Osteoblast (primary cell): Measurements from ENCODE around the gene SPRING1. TPM values are rescaled to one million over a fixed set of nuclear protein-coding genes. Genes with fewer than 3 reads are reported as not detected.
A peak's percentile ranks its signal among the peaks of the same experiment; 100 is the strongest.

Experiments used
- DNase-seq: peaks from one replicate; pipeline ENCODE4 v3.0.0; 2011; ENCODE audit warnings: low spot score, mixed read lengths; ENCODE audit not compliant: insufficient read length; ENCODE audit errors: missing footprints
- H2AFZ ChIP-seq: 2 replicates; pipeline ENCODE4 v1.6.0; 2011; ENCODE audit warnings: mild to moderate bottlenecking, low read length
- H3K27ac ChIP-seq: 2 replicates; pipeline ENCODE4 v1.5.1; 2011; ENCODE audit warnings: mild to moderate bottlenecking, low read depth, low read length, moderate library complexity
- H3K27me3 ChIP-seq: 2 replicates; pipeline ENCODE4 v1.6.0; 2012; ENCODE audit warnings: mild to moderate bottlenecking, control low read depth, inconsistent platforms, low read length, moderate library complexity; ENCODE audit not compliant: insufficient read depth
- H3K36me3 ChIP-seq: 2 replicates; pipeline ENCODE4 v1.5.1; 2011; ENCODE audit warnings: mild to moderate bottlenecking, low read length, control low read depth, moderate library complexity; ENCODE audit not compliant: insufficient read depth
- H3K4me1 ChIP-seq: 2 replicates; pipeline ENCODE4 v1.5.1; 2011; ENCODE audit warnings: mild to moderate bottlenecking, low read length, control low read depth, moderate library complexity; ENCODE audit not compliant: insufficient read depth
- H3K4me2 ChIP-seq: 2 replicates; pipeline ENCODE4 v1.6.0; 2011; ENCODE audit warnings: mild to moderate bottlenecking, low read length; ENCODE audit not compliant: insufficient read depth
- H3K4me3 ChIP-seq: fragments of 200-600 bp; sonication (generic); 3 replicates; pipeline ENCODE4 v1.5.1; 2012; ENCODE audit warnings: mild to moderate bottlenecking, low read length, inconsistent platforms; ENCODE audit not compliant: insufficient read depth
- H3K79me2 ChIP-seq: 2 replicates; pipeline ENCODE4 v1.6.0; 2012; ENCODE audit warnings: mild to moderate bottlenecking, low read length, control low read depth, inconsistent platforms; ENCODE audit not compliant: insufficient read depth
- H3K9me3 ChIP-seq: 2 replicates; pipeline ENCODE4 v1.5.1; 2011; ENCODE audit warnings: low read depth, low read length, control low read depth
- H4K20me1 ChIP-seq: 2 replicates; pipeline ENCODE4 v1.6.0; 2012; ENCODE audit warnings: mild to moderate bottlenecking, low read length, control low read depth; ENCODE audit not compliant: insufficient read depth
- total RNA-seq: library from RNA; depleted of rRNA; stranded (reverse); fragments of >200 nt; gene quantifications from 2 replicates; pipeline ENCODE4 v1.2.3, GENCODE V29; 2012
- TF ChIP-seq, protein P1 (sequence below): IDR thresholded peaks from 2 replicates; pipeline ENCODE4 v1.5.1; 2011; ENCODE audit warnings: mild to moderate bottlenecking, low read depth, low read length, moderate library complexity; ENCODE audit errors: extremely low read depth

Gene SPRING1
- total RNA-seq, 1 donor: 29.0 TPM

DNA sequence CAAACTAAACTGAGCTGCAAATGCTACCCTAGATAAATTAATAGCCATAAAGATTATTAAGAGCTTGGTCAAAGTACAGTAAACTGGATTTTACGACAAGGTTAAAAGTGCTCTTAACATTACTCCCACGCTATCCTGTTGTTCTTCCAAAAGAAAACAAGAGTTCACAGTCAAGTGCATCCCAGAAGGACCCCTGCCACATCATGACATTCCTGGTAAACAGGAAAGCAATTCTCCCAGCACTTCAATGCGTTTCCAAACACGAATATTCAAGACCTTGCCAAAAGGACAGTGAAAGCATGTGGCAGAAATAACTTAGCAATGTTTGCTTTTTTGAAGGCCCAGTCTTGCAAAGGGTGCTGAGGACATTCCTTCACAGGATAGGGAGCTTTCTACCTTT lies 11.2 kb downstream of the SPRING1 start:
- H3K4me3 ChIP-seq: no peak overlapping the region
- H3K79me2 ChIP-seq: peaks cover 71% of the 10 kb centered on the region
- H3K9me3 ChIP-seq: no peaks in the 10 kb centered on the region
- no peak overlapping the region for H3K27ac ChIP-seq
- H4K20me1 ChIP-seq: peaks cover 16% of the 10 kb centered on the region
- TF ChIP-seq, protein P1, sequence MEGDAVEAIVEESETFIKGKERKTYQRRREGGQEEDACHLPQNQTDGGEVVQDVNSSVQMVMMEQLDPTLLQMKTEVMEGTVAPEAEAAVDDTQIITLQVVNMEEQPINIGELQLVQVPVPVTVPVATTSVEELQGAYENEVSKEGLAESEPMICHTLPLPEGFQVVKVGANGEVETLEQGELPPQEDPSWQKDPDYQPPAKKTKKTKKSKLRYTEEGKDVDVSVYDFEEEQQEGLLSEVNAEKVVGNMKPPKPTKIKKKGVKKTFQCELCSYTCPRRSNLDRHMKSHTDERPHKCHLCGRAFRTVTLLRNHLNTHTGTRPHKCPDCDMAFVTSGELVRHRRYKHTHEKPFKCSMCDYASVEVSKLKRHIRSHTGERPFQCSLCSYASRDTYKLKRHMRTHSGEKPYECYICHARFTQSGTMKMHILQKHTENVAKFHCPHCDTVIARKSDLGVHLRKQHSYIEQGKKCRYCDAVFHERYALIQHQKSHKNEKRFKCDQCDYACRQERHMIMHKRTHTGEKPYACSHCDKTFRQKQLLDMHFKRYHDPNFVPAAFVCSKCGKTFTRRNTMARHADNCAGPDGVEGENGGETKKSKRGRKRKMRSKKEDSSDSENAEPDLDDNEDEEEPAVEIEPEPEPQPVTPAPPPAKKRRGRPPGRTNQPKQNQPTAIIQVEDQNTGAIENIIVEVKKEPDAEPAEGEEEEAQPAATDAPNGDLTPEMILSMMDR: no peak
- H3K27me3 ChIP-seq: no peaks in the 10 kb centered on the region
- DNase-seq: no peak
- H3K36me3 ChIP-seq: no peaks in the 10 kb centered on the region
- H3K4me2 ChIP-seq: no peak overlapping the region
- H3K4me1 ChIP-seq: no peaks in the 10 kb centered on the region
- no peak overlapping the region for H2AFZ ChIP-seq

- H3K4me3 ChIP-seq: no peak overlapping the region
- H3K4me1 ChIP-seq: peaks cover 18% of the 10 kb centered on the region
- no peaks in the 10 kb centered on the region for H3K9me3 ChIP-seq
- TF ChIP-seq, protein P1: no peak
- H4K20me1 ChIP-seq: peaks cover 11% of the 10 kb centered on the region
- no peak overlapping the region for H2AFZ ChIP-seq
- peaks cover 3% of the 10 kb centered on the region for H3K36me3 ChIP-seq
- no peak overlapping the region for H3K27ac ChIP-seq
- H3K79me2 ChIP-seq: peaks cover 56% of the 10 kb centered on the region
- no peak for DNase-seq
- no peaks in the 10 kb centered on the region for H3K27me3 ChIP-seq
- H3K4me2 ChIP-seq: no peak overlapping the region
These were observed 15.6 kb downstream of the SPRING1 start for GRCh38 chr12:116722245-116722644.

- no peak overlapping the region for H2AFZ ChIP-seq
- H4K20me1 ChIP-seq: peaks cover 5% of the 10 kb centered on the region
- no peaks in the 10 kb centered on the region for H3K9me3 ChIP-seq
- H3K4me2 ChIP-seq: no peak overlapping the region
- TF ChIP-seq, protein P1: no peak
- H3K4me1 ChIP-seq: peaks cover 18% of the 10 kb centered on the region
- no peak overlapping the region for H3K27ac ChIP-seq
- DNase-seq: no peak
- peaks cover 43% of the 10 kb centered on the region for H3K79me2 ChIP-seq
- no peaks in the 10 kb centered on the region for H3K27me3 ChIP-seq
- no peak overlapping the region for H3K4me3 ChIP-seq
- H3K36me3 ChIP-seq: peaks cover 19% of the 10 kb centered on the region
These were observed 17.9 kb downstream of the SPRING1 start for GRCh38 chr12:116719731-116720528.

- Histone ChIP-seq H3K4me3 (no peak overlapping the region), H3K79me2 (peaks cover 39% of the 10 kb centered on the region), H3K9me3 (no peaks in the 10 kb centered on the region), H4K20me1 (peaks cover 5% of the 10 kb centered on the region), H3K27ac (no peak overlapping the region), H3K4me2 (peak overlapping the region; percentile 11), H3K27me3 (no peaks in the 10 kb centered on the region), H2AFZ (no peak overlapping the region), H3K4me1 (peaks cover 23% of the 10 kb centered on the region), H3K36me3 (peaks cover 19% of the 10 kb centered on the region)
- peak; percentile 68 for DNase-seq
- TF ChIP-seq, protein P1: no peak
These were observed 19.0 kb downstream of the SPRING1 start for GRCh38 chr12:116718655-116719454.
